HG03159 (cell line): ENCODE measurements around the gene EXOC2.
A peak's percentile ranks its signal among the peaks of the same experiment; 100 is the strongest.
"Not testable (repeated sequence)": the region's sequence is repeated elsewhere in the genome, so short reads cannot be mapped to it uniquely, and the experiment has no call there.

Experiments used
- ATAC-seq: cut with Tn5 transposase; IDR thresholded peaks from one replicate; pipeline ENCODE4 v1.9.1; 2021; ENCODE audit warnings: mild to moderate bottlenecking, moderate library complexity; ENCODE audit not compliant: unreplicated experiment

EXOC2 gene

DNA sequence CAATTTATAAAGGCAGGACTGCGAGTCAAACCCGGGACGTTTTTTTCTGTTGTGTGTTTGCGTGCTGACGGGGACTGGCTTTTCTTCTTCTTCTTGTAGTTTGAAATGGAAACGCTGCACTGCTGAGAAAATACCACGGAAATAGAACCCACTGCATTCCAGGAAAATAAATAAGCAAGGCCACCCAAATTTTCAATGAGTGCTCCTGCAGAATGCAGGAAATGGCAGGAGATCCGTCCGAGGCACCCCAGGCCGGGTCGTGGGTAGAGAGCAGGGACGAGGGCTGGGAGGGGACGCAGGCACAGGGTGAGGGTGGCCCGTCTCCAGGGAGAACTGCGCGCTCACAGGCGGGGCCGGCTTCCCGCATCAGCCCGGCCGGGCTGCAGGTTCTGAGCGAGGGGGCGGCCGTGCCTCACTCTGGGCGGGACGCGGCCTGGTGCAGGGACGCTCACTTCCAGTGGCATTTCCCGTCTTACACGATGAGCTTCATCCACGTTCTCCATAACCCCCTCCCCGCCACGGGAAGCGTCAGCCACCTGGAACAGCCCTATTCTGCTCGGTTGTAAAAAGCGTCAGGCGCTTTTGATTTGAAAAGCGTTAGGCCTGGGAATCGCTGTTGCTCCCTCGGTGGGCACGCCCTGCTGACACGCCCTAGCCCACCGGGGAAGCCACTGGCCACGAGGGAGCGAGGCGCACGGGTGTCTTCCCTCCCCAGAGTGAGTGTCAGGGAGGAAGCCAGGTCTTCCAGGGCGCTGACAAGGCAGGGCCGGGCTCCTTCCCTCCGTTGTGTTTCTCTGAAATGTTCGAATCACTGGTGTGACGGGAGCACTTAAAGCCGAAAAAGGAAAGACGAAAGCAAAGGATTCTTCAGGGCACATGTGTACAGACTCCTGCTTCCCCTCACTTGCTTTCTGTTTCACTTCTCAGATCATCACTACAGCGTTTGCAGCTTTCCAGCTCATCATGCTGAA lies 17.9 kb upstream of the EXOC2 start:
- ATAC-seq, result peak; percentile 90

GRCh38 chr6:709471-710056 lies 16.6 kb upstream of the EXOC2 start:
- no peak for ATAC-seq

GRCh38 chr6:708237-708598 lies 15.3 kb upstream of the EXOC2 start:
- ATAC-seq, result no peak

DNA sequence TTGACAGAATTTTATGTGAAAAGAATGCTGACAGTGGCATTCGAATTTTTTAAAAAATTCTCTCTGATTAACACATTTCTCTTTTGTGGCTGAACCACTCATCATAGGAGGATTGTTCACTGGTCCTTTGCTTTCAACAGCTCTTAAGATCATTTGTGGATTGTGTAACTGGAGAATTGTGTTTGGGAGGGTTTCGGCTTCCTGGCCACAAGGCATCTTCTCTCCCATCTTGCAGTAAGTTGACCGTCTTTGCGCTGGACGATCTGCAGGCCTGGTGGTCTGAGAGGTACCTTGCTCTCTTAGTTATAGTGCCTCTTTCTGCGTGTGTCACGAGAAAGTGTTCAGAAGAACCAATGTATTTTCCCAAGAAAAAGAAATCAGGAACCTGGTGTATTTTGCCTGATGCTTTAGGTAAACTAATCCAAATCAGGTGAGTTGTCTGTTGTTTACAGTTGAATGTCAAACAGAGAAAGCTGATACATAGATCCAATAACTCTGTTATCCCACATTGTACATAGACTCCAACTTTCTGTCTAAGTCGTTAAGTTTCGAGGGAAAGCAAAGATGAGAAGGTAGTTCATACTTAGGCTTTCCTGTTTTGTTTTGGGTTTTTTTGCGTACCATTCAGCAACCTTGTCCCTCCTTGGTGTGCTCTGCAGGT lies 14.8 kb upstream of the EXOC2 start:
- no peak for ATAC-seq

DNA sequence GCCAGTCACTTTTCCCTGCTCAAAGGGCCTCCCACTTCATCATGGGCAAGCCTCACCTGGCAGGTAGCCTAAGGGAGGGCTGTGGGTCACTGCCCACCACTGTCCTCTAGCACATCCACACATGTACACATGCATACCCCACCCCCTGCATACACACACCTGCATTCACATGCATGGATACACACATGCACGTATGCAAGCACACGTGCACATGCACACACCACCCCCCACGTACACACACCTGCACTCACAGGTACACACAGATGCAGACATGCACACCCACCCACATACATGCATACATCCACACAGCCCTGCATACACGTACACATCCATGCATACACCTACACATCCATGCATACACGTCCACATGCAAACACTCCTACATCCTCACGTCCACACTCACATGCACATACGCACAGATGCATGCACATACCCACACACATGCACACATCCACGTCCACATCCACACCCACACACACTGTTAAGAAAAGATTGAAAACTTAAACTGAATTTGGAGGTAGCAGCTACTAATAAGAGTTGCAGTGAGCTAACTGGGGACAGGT lies 14.0 kb upstream of the EXOC2 start:
- ATAC-seq, result no peak

GRCh38 chr6:706146-706545 lies 13.2 kb upstream of the EXOC2 start:
- ATAC-seq, result no peak

DNA sequence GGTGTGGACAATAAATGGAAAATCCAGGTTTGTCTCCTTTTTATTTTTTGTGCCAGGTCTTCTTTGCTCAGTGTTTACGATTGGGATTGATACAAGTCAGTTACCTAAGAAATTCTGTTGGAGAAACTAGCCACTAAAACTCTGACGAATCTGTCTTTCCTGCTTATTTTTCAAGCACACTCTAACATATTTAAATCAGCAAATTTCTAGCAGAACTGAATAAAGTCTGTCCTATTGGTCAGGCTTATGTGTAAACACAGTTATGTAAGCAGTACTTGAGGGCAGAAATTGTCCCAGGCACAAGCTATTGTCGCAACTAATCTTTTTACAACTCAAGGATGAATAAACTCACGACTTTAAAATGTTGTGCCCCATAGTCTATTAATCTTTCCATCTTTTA lies 12.1 kb upstream of the EXOC2 start:
- no peak for ATAC-seq

DNA sequence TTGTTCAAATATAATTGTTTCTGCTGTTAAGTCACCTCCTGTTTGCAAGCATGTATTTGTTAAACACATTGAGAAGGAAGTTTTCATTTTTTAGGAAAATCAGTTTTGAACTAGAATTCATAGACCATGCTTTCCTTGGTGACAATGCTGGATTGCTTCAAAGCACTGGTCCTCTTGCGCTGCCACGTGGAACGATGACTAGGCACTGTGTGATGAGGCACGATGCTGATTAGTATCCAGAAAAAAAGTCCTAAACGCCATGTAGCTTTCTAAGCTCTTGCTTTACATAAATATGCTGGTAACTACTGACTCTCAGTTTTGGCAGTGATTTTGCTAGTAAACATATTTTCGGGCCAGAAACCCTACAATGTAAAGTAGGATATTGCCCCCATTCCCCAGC lies 11.1 kb upstream of the EXOC2 start:
- no peak for ATAC-seq

DNA sequence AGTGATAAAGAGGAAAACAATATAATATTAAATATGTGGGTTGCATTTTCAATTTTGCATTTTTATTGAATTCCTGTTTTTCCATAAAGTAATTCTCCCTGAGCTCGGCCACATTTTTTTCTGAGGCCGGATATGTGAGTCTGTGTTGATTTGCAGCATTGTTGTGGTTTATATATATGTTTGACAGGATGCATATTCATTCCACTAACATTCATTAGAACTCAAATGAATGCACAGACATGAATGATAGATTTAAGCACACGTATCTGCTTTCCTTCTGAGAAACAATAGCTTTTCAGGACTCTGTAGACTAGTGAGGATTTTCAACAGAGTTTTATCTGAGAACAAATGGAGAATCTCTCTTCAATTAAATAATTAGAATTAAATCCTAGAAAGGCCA lies 10.6 kb upstream of the EXOC2 start:
- ATAC-seq, result no peak

DNA sequence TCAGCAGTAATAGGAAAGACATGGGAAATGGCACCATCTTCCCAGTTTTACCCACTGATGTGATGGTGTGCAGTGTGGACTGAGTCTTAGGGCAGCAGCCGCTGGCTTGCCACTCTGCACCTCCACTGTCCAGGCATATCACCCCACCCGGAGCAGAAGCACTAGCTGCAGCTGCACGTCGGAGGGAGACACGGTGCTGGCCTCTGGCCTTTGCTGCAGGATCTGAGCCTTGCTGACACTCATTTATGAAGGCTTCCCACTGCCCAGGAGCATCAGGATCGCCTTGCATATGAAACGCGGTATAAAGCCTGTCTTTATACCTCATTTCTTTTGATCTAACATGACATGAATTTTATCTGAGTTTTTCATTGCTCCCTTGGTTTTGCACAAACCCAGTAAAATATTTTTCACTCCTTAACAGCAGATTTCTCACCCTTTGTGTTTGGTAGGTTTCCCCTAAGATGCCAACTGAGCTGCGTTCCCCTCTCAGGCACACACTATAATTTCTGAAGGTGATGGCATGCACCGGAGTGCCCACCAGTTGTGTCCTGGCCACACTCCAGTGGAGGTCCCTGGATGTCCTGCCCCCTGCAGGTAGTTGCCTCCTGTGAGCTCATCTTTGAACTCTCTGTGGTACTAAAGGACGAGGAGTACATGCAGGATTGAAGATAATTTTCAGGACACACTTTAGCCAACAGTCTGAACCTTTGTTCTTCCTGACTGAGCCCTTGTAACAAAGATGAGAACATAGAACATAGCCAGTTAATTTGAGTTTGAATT lies 9.0 kb upstream of the EXOC2 start:
- no peak for ATAC-seq

- ATAC-seq, result no peak
Observed at GRCh38 chr6:701215-701614, 8.3 kb upstream of the EXOC2 start.

DNA sequence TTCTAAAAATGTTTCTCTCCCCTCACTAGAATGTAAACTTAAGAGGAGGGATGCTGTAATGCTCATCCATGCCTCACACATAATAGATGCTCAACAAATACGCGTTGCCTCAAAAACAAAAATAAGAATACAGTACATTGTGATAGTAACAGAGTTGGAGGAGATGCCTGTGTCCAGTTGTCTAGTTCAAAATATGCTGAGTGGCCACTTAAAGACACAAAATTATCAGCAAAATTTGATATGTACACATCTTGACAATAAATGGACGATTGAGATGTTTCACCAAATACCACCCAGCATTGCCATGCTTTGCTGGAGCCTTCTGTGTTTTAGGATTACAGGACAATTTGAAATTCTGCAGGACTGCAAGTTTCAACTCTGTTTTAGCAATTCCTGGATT lies 7.6 kb upstream of the EXOC2 start:
- ATAC-seq, result no peak

DNA sequence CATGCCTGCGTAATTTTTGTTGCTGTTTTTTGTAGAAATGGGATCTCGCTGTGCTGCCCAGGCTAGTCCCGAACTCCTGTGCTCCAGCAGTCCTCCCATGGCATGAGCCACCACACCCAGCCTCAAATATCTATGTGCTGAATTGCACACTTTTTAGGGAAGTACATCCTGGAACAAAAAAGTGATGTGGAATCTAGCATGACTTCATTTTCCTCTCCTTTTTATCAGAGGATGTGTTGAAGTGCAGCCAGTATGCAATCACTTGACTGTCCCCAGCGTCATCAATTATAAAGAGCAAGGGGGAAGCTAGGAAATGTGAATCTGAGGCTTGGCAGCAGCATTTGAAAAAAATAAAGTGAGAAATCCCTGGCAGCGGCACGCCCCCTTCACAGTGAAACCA lies 6.4 kb upstream of the EXOC2 start:
- no peak for ATAC-seq

DNA sequence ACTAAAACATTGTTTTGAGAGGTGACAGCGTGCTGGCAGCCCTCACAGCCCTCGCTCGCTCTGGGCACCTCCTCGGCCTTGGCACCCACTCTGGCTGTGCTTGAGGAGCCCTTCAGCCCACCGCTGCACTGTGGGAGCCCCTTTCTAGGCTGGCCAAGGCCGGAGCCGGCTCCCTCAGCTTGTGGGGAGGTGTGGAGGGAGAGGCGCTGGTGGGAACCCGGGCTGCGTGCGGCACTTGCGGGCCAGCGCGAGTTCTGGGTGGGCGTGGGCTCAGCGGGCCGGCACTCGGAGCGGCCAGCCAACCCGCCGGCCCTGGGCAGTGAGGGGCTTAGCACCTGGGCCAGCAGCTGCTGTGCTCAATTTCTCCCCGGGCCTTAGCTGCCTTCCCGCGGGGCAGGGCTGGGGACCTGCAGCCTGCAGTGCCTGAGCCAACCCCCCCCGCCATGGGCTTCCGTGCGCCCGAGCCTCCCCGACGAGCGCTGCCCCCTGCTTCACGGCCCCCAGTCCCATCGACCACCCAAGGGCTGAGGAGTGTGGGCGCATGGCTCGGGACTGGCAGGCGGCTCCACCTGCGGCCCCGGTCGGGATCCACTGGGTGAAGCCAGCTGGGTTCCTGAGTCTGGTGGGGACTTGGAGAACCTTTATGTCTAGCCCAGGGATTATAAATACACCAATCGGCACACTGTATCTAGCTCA lies 1.6 kb upstream of the EXOC2 start:
- ATAC-seq, result not testable (repeated sequence)

DNA sequence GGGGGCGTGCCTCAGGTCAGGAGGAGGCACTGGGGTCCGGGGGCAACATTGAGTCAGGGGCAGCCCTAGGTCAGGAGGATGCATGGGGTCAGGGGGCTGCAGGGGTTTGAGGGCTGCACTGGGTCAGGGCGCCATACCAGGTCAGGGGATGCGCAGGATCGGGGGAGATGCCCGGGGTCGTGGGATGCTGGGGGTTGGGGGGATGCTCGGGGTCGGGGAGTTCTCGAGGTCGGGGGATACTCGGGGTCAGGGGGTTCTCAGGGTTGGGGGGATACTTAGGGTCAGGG lies 727 bp upstream of the EXOC2 start:
- ATAC-seq, result no peak

DNA sequence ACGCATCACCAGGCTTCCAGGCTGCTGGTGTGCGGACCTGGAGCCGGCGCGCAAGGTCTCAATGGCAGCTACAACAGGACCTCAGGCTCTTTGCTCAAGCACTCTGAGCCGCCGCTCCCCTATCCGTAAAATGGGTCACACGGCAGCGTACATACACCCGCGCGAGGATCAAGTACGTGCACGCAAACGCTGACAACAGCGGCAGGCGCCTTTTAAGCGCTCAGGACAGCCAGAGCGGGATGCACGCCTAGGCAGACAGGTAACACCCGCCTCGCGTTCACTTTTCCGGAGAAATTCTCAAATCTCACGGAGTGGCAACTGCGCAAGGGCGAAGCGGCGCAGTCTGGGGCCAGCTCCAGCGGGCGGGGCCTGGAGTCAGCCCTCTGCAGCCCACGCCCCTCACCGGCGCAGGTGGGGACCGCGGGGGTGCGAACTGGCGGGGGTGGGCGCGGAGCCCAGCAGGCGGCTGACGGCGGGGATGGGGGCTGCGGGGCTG lies 535 bp downstream of the EXOC2 start:
- peak; percentile 79 for ATAC-seq

DNA sequence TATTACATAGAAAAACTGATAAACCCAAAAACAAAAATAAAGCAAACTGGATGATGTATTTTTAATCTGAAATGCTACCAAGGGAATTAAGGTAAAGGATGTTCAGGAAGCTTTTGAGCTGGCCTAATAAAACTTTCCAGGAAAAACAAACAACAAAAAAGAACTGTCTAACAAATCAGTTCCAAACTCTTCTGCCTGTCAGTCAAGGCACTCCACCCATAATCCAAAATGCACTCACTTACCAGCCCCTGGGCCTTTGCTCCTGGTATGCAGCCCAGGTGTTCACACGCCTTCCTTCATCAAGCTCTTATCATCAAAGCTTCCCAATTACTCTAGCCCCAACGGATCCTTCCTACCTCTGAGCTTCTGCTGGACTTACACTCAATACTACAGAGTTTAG lies 3.7 kb downstream of the EXOC2 start:
- ATAC-seq, result no peak

- ATAC-seq, result no peak
Observed at GRCh38 chr6:686497-686896, 6.4 kb downstream of the EXOC2 start.

GRCh38 chr6:684831-685636 lies 7.9 kb downstream of the EXOC2 start:
- ATAC-seq, result peak; percentile 74
